Activated naive CD8-positive, alpha-beta T cell treated with anti-CD3 and anti-CD28 coated beads, Interleukin-2, amount 50 U/mL, for 24 hours (primary cell): ENCODE measurements around the gene THAP11.
"Not testable (repeated sequence)": the region's sequence is repeated elsewhere in the genome, so short reads cannot be mapped to it uniquely, and the experiment has no call there.

Experiments
- ATAC-seq: fragments of 150-1000 bp; cut with Tn5 transposase; one replicate; pipeline ENCODE4 v1.10.0; 2021
- DNase-seq: peaks from one replicate; pipeline ENCODE4 v3.0.0; 2021
- H3K27ac Mint-ChIP-seq: one replicate; pipeline ENCODE4 v1.8.0; 2021; ENCODE audit warnings: mild to moderate bottlenecking, mixed read lengths
- H3K27me3 Mint-ChIP-seq: one replicate; pipeline ENCODE4 v1.8.0; 2021; ENCODE audit warnings: mixed read lengths
- H3K36me3 Mint-ChIP-seq: one replicate; pipeline ENCODE4 v1.8.0; 2021; ENCODE audit warnings: low read depth, mixed read lengths
- H3K4me1 Mint-ChIP-seq: one replicate; pipeline ENCODE4 v1.8.0; 2021; ENCODE audit warnings: mixed read lengths
- H3K4me3 Mint-ChIP-seq: one replicate; pipeline ENCODE4 v1.8.0; 2021; ENCODE audit warnings: mild to moderate bottlenecking, moderate library complexity, mixed read lengths
- H3K9me3 Mint-ChIP-seq: one replicate; pipeline ENCODE4 v1.8.0; 2021; ENCODE audit warnings: mixed read lengths

Gene THAP11

DNA sequence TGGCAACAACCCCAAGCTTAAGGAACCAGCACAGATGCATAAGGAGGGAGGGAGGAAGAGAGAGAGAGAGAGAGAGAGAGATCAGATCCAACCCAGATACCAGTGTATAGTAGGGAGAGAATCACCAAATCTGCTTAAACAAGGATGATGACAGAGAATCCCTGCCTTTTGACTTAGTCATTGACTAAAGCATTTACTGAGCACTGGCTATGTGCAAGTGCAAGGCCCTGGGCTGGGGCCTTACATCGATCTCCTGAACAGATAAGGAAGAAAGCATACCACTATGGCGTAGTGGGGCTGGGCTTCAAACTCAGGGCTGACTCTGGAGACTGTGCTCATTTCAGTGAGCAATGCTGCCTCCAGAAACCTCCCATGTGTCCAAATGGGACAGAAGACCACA, 19.6 kb upstream of the THAP11 start:
- H3K9me3 Mint-ChIP-seq, result no peaks in the 10 kb centered on the region
- no peaks in the 10 kb centered on the region for H3K27me3 Mint-ChIP-seq
- no peak overlapping the region for H3K4me3 Mint-ChIP-seq
- no peaks in the 10 kb centered on the region for H3K36me3 Mint-ChIP-seq
- no peak for DNase-seq
- ATAC-seq, result no peak
- H3K4me1 Mint-ChIP-seq, result no peaks in the 10 kb centered on the region
- H3K27ac Mint-ChIP-seq, result no peak overlapping the region

DNA sequence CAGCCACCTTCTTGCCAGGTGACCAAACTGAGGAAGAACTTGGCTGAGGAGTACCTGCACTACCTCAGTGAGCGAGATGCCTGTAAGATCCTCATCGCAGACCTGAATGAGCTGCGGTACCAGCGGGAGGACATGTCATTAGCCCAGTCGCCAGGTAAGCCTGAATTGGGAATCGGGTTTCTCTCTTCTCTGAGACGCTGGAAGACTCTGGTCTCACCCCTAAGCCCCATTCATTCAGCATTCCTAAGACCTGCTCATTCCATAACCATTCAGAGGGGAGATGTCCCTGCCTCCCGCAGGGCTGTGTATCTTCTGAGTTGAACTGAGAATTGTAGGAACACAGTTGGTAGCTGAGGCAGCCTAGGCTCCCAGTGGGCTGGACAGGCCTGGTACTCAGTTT, 17.0 kb upstream of the THAP11 start:
- ATAC-seq, result no peak
- Mint-ChIP-seq H3K27me3 (no peaks in the 10 kb centered on the region), H3K4me3 (no peak overlapping the region), H3K36me3 (peaks cover 1% of the 10 kb centered on the region), H3K9me3 (no peaks in the 10 kb centered on the region), H3K4me1 (no peaks in the 10 kb centered on the region), H3K27ac (no peak overlapping the region)
- no peak for DNase-seq

DNA sequence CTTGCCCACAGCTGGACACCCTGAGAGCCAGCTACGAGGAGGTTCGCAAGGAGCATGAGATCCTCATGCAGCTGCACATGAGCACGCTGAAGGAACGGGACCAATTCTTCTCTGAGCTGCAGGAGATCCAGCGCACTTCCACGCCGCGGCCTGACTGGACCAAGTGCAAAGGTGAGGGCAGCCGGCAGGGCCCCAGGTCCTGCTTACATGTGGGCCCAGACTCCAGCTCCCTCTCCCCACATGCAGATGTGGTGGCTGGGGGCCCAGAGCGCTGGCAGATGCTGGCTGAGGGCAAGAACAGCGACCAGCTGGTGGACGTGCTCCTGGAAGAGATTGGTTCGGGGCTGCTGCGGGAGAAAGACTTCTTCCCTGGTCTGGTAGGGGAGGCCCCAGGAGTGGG, 16.2 kb upstream of the THAP11 start:
- no peak for DNase-seq
- Mint-ChIP-seq H3K27ac (no peak overlapping the region), H3K36me3 (peaks cover 1% of the 10 kb centered on the region), H3K4me3 (no peak overlapping the region), H3K9me3 (no peaks in the 10 kb centered on the region), H3K4me1 (no peaks in the 10 kb centered on the region), H3K27me3 (no peaks in the 10 kb centered on the region)
- no peak for ATAC-seq

DNA sequence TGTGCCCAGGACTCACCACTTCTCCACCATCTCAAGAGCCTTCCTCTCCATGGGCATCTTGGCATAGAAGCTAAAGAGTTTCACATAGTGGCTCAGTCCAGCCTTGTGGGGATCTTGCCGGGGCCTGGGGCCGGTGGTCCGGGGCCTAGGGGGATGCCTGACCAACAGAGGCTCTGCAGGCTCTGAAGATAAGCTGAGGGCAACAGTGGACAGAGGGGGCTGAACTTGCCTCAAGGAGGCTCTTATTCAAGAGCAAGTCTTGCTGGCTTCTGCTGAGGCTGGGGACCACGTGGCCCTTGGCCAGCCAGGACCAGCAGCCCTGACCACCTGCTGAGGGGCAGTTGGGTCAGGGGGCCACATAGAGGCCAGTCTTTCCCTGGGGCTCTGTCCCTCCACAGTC, 13.5 kb upstream of the THAP11 start:
- DNase-seq (no peak), ATAC-seq (no peak)
- peaks cover 1% of the 10 kb centered on the region for H3K36me3 Mint-ChIP-seq
- no peak overlapping the region for H3K27ac Mint-ChIP-seq
- peaks cover 9% of the 10 kb centered on the region for H3K4me1 Mint-ChIP-seq
- no peaks in the 10 kb centered on the region for H3K27me3 Mint-ChIP-seq
- H3K9me3 Mint-ChIP-seq, result no peaks in the 10 kb centered on the region
- no peak overlapping the region for H3K4me3 Mint-ChIP-seq

DNA sequence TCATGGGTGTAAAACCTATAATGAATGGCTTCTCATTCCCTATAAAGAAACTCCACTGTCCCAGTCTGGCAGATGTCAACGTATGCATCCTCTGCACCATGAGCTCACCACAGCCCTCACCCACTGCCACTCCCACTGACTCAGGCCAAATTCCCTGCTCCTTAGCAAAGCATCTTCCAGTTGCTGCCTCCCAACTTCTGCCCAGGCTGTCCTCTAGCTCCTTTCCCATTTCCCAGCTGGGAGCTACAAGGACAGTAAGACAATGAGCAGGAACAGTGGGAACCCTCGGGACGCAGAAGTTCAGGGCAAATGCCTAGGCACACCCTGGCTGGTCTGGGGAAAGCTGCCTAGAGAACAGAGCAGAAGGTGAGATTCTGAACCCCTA, 9.1 kb upstream of the THAP11 start:
- ATAC-seq, result no peak
- Mint-ChIP-seq H3K36me3 (peaks cover 1% of the 10 kb centered on the region), H3K9me3 (no peaks in the 10 kb centered on the region), H3K4me3 (peak overlapping the region; percentile 87), H3K27me3 (no peaks in the 10 kb centered on the region), H3K4me1 (peaks cover 14% of the 10 kb centered on the region), H3K27ac (peak overlapping the region; percentile 55)
- DNase-seq, result no peak

DNA sequence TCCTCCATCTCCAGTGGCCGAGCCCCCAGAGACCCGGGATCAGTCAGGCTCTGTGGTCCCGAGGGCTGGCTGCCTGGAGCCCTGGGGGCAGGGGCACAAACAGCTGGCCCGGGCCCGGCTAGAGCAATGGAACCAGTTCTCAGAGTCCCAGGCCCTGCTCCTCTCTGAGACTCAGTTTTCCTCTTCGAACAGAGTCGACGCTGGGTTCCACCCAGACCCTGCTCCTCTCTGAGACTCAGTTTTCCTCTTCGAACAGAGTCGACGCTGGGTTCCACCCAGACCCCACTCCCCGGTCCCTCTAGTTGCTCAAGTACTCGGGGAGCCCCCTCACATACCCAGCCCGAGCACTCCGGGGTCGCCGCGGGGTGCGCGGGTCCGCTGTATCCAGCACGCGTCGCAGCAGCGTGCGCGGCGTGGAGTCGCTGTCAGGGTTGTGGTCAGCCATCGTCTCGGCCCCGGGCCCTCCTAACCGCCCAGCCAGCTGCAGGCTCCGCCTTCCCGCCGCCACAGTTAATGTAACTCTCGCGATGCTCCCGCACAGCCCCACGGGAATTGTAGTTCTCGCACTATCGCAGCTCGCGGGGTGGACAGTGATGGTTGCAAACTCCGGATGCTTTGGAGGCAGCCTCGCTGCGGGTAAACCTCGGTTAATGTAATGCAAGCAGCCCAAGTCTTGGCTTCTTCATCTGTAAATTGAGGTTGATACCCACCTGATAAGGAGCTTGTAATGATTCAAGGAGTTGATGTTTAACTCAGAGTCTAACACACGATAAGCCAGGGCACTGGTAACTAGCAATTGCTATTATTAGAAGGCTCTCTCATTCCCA, 8.5 kb upstream of the THAP11 start:
- H3K4me3 Mint-ChIP-seq, result peak overlapping the region; percentile 87
- H3K4me1 Mint-ChIP-seq, result peaks cover 14% of the 10 kb centered on the region
- H3K27ac Mint-ChIP-seq, result peak overlapping the region; percentile 62
- DNase-seq, result peak; percentile 95
- no peaks in the 10 kb centered on the region for H3K9me3 Mint-ChIP-seq
- no peaks in the 10 kb centered on the region for H3K27me3 Mint-ChIP-seq
- peaks cover under 1% of the 10 kb centered on the region for H3K36me3 Mint-ChIP-seq
- ATAC-seq, result peak; percentile 100

DNA sequence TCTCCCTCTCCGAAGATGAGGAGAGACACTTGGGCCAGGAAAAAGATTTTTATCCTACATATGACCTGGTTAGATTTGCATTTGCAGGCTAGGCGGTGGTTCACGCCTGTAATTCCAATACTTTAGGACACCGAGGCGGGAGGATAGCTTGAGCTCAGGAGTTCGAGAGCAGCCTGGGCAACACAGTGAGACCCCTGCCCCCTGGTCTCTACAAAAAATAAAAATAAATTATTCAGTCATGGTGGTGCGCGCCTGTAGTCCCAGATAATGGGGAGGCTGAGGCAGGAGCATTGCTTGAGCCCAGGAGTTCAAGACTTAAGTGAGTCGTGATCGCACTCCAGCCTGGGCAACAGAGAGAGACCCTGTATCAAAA, 7.9 kb upstream of the THAP11 start:
- no peaks in the 10 kb centered on the region for H3K36me3 Mint-ChIP-seq
- H3K9me3 Mint-ChIP-seq, result no peaks in the 10 kb centered on the region
- H3K27me3 Mint-ChIP-seq, result no peaks in the 10 kb centered on the region
- ATAC-seq (no peak), DNase-seq (no peak)
- peaks cover 14% of the 10 kb centered on the region for H3K4me1 Mint-ChIP-seq
- peak overlapping the region; percentile 87 for H3K4me3 Mint-ChIP-seq
- peak overlapping the region; percentile 62 for H3K27ac Mint-ChIP-seq

DNA sequence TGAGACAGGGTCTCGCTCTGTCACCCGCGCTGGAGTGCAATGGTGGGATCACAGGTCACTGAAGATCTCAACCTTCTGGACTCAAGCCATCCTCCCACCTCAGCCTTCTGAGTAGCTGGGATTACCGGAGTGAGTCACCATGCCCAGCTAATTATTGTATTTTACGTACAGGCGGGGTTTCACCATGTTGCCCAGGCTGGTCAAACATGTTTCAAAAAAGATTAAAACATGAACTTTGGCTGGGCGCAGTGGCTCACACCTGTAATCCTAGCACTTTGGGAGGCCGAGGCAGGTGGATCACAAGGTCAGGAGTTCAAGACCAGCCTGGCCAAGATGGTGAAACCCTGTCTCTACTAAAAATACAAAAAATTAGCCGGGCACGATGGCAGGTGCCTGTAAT, 4.9 kb upstream of the THAP11 start:
- not testable (repeated sequence) for DNase-seq, H3K9me3 Mint-ChIP-seq, H3K27me3 Mint-ChIP-seq, H3K4me3 Mint-ChIP-seq, H3K27ac Mint-ChIP-seq, ATAC-seq, H3K36me3 Mint-ChIP-seq
- H3K4me1 Mint-ChIP-seq, result peaks cover 20% of the 10 kb centered on the region

DNA sequence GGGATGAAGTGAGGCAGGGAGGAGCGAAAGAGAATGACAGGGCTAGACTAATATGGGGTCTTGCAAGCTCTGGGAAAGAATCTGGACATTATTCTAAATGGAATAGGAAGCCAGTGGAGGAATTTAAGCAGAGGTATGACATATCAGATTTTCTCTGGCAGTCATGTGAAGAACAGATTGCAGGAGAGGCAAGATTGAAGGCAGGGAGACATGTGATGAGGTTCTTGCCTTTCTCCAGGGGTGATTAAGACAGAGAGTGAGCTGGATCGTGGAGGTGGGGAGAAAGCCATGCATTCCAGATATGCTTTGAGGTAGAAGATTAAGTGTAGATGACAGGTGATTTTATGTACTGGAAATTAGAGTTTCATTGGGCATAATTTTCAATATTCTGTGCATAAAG, 4.3 kb upstream of the THAP11 start:
- ATAC-seq, result no peak
- no peak overlapping the region for H3K27ac Mint-ChIP-seq
- no peaks in the 10 kb centered on the region for H3K36me3 Mint-ChIP-seq
- peaks cover 15% of the 10 kb centered on the region for H3K4me1 Mint-ChIP-seq
- no peak overlapping the region for H3K4me3 Mint-ChIP-seq
- no peaks in the 10 kb centered on the region for H3K27me3 Mint-ChIP-seq
- DNase-seq, result no peak
- H3K9me3 Mint-ChIP-seq, result no peaks in the 10 kb centered on the region

DNA sequence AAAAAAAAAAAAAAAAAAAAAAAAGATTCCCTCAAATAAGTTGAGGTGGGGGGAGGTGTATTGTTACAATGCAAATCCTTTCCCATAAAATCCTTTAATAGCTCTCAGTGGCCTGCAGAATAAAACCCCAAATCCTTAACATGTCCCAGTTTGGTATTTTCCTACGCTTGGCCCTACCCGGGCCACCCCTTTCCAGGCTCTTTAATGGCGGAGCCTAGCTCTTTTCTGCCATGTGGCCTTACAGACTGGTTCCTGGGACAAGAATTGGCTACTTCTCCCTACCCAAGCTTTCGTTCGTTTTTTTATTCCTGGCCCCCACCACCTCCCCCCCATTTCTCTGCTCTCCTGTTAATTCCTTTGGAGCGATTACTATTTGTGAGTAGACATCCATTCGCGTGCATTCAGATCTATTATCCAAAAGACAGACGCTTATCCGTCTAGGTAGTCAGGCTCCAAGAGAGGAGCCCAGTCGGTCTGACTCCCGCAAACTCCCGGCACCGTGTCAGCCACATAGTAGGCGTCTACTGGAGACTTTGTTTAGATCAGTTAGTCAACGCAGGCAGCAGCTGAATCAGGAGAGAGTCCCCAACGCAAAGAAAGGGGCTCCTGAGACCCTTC, 813 bp upstream of the THAP11 start:
- H3K27me3 Mint-ChIP-seq, result no peaks in the 10 kb centered on the region
- H3K27ac Mint-ChIP-seq, result peak overlapping the region; percentile 97
- H3K4me1 Mint-ChIP-seq, result peaks cover 41% of the 10 kb centered on the region
- H3K36me3 Mint-ChIP-seq, result peaks cover 8% of the 10 kb centered on the region
- H3K9me3 Mint-ChIP-seq, result no peaks in the 10 kb centered on the region
- DNase-seq (no peak), ATAC-seq (no peak)
- peak overlapping the region; percentile 87 for H3K4me3 Mint-ChIP-seq

DNA sequence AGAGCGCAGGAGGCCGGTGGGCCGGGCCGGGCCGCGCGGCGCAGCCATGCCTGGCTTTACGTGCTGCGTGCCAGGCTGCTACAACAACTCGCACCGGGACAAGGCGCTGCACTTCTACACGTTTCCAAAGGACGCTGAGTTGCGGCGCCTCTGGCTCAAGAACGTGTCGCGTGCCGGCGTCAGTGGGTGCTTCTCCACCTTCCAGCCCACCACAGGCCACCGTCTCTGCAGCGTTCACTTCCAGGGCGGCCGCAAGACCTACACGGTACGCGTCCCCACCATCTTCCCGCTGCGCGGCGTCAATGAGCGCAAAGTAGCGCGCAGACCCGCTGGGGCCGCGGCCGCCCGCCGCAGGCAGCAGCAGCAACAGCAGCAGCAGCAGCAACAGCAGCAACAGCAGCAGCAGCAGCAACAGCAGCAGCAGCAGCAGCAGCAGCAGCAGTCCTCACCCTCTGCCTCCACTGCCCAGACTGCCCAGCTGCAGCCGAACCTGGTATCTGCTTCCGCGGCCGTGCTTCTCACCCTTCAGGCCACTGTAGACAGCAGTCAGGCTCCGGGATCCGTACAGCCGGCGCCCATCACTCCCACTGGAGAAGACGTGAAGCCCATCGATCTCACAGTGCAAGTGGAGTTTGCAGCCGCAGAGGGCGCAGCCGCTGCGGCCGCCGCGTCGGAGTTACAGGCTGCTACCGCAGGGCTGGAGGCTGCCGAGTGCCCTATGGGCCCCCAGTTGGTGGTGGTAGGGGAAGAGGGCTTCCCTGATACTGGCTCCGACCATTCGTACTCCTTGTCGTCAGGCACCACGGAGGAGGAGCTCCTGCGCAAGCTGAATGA, 606 bp downstream of the THAP11 start:
- Mint-ChIP-seq H3K36me3 (peaks cover 8% of the 10 kb centered on the region), H3K4me1 (peaks cover 43% of the 10 kb centered on the region), H3K27ac (peak overlapping the region; percentile 89), H3K27me3 (no peaks in the 10 kb centered on the region), H3K4me3 (peak overlapping the region; percentile 92), H3K9me3 (no peaks in the 10 kb centered on the region)
- peak; percentile 16 for ATAC-seq
- DNase-seq, result peak; percentile 66

DNA sequence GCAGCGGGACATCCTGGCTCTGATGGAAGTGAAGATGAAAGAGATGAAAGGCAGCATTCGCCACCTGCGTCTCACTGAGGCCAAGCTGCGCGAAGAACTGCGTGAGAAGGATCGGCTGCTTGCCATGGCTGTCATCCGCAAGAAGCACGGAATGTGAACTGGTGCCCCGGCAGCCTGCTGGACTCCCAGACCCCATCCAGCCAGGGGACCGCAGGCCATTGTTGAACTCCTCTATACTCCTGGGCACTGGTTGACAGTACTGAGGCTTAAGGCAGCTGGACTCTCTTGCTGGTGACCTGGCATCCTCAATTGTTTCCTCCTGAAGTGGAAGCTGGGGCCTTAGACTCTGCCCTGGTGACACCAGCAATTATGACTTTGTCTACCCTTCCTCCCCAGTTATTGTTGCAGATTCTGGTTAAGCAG, 1.2 kb downstream of the THAP11 start:
- Mint-ChIP-seq H3K4me3 (peak overlapping the region; percentile 92), H3K4me1 (peaks cover 50% of the 10 kb centered on the region), H3K36me3 (peaks cover 11% of the 10 kb centered on the region), H3K27ac (peak overlapping the region; percentile 89), H3K27me3 (no peaks in the 10 kb centered on the region), H3K9me3 (no peaks in the 10 kb centered on the region)
- ATAC-seq (no peak), DNase-seq (no peak)

DNA sequence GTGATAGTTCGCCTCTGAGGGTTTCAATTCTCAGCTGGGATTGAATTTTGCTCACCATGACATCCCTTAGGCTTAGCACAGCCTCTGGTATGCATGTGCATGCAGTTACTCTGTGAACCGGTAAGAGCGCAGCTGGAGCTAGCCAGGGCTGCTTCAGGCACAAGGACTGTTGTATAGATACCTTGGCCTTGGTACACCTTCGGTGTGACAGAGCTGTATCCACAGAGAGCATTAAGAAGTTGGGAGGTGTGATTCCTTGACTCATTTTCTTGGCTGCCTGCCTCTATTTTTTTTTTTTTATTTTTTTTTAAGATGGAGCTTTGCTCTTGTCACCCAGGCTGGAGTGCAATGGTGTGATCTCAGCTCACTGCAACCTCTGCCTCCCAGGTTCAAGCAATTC, 2.4 kb downstream of the THAP11 start:
- Mint-ChIP-seq H3K4me3 (peak overlapping the region; percentile 92), H3K27me3 (no peaks in the 10 kb centered on the region), H3K27ac (peak overlapping the region; percentile 96), H3K9me3 (no peaks in the 10 kb centered on the region), H3K36me3 (peaks cover 11% of the 10 kb centered on the region), H3K4me1 (peaks cover 55% of the 10 kb centered on the region)
- DNase-seq (no peak), ATAC-seq (no peak)

DNA sequence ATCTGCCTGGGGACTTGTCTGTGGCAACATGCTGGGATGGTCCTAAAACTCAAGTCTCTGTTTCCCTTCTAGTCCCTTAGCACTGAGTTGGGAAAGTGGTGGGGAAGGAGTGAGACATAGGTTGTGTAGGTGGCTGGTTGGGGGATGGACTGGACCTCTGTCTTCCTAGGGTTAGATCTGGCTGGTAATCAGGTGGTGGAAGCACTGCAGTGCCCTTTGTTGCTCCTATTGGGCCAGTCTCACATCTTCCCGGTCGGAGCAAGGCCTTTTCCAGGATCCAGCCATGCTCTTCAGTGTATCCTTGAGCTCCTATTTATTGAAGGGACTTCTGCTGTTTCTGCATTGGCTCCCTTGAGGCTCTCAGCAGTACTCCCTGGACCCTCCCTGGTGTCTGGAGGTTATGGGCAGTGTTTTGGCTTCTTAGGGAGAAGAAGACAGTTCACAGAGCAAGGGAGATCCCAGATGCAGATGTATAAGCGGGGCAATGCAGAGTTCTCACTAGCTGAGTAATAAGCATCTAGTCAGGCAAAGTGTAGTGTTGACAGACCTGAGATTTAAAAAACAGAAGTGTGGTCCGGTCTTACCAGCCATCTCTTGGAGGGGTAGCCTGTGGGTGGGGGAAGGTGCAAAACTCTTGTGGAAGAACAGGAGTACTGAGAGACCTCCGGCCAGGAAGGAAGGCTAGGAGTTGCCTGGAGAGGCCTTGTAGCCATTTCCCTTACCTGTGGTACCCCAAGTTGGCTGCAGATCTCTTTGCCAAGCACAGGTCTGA, 3.4 kb downstream of the THAP11 start:
- no peak for ATAC-seq
- H3K4me3 Mint-ChIP-seq, result peak overlapping the region; percentile 92
- no peaks in the 10 kb centered on the region for H3K27me3 Mint-ChIP-seq
- H3K27ac Mint-ChIP-seq, result peak overlapping the region; percentile 96
- H3K36me3 Mint-ChIP-seq, result peaks cover 14% of the 10 kb centered on the region
- H3K9me3 Mint-ChIP-seq, result no peaks in the 10 kb centered on the region
- peaks cover 59% of the 10 kb centered on the region for H3K4me1 Mint-ChIP-seq
- no peak for DNase-seq
